ENCODE results near the gene FSIP1. TPM values are rescaled to one million over a fixed set of nuclear protein-coding genes. Genes with fewer than 3 reads are reported as not detected.

FSIP1 gene
- total RNA-seq, 6 donors from 2014 or later: 0.26 to 3.2 (median 0.79) TPM; not detected in 2

DNA sequence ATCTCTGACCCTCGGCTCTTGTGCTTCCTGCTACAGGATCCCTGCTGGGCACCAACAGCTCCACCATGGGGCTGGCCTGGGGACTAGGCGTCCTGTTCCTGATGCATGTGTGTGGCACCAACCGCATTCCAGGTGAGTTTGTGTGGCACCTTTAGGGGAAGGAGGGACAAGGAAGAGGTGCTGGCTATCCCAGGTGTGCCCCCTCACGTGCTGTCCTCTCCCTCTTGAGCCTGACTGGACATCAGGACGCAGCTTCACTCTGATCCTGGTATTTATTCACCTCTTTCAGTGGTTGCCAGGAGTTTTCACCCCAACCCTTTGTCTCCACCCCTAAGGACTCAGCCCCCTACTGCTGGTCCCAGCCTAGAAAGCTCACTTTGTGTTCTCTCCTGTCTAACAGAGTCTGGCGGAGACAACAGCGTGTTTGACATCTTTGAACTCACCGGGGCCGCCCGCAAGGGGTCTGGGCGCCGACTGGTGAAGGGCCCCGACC lies 200.8 kb downstream of the FSIP1 start:
- WGBS, 2 donors: 56 to 64% methylated on average over 13 of the region's 13 CpGs
- H3K4me1 ChIP-seq: peaks cover 7 to 33% (median 28%) of the 10 kb centered on the region in 4 donors
- H3K9me3 ChIP-seq: no peaks in the 10 kb centered on the region
- H3K27ac ChIP-seq: peak overlapping the region; percentile 79 to 91 (median 88)
- ATAC-seq (ENCODE audit: low FRiP score in 2 of 2) (peak; percentile 7 to 62), DNase-seq (peak in 1 of 2 donors; percentile 73)
- peak overlapping the region; percentile 27 to 61 (median 46) for H3K4me3 ChIP-seq
- H3K27me3 ChIP-seq: no peaks in the 10 kb centered on the region
- H3K36me3 ChIP-seq: peaks cover 0 to 49% (median 15%) of the 10 kb centered on the region in 4 donors
- TF ChIP-seq POLR2AphosphoS5 (IDR thresholded peaks at IDR 0.05): peak in 1 of 2 donors; percentile 83
- TF ChIP-seq, protein P1, sequence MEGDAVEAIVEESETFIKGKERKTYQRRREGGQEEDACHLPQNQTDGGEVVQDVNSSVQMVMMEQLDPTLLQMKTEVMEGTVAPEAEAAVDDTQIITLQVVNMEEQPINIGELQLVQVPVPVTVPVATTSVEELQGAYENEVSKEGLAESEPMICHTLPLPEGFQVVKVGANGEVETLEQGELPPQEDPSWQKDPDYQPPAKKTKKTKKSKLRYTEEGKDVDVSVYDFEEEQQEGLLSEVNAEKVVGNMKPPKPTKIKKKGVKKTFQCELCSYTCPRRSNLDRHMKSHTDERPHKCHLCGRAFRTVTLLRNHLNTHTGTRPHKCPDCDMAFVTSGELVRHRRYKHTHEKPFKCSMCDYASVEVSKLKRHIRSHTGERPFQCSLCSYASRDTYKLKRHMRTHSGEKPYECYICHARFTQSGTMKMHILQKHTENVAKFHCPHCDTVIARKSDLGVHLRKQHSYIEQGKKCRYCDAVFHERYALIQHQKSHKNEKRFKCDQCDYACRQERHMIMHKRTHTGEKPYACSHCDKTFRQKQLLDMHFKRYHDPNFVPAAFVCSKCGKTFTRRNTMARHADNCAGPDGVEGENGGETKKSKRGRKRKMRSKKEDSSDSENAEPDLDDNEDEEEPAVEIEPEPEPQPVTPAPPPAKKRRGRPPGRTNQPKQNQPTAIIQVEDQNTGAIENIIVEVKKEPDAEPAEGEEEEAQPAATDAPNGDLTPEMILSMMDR (IDR thresholded peaks at IDR 0.05): peak in 5 of 6 experiments; percentile 16 to 51 (median 46)
- no peak for TF ChIP-seq EP300 (IDR thresholded peaks at IDR 0.05)

- DNase-seq (peak in 1 of 2 donors; percentile 38), ATAC-seq (ENCODE audit: low FRiP score in 2 of 2) (no peak)
- Histone ChIP-seq H3K9me3 (no peaks in the 10 kb centered on the region), H3K36me3 (peaks cover 0 to 44% (median 14%) of the 10 kb centered on the region in 4 donors), H3K4me3 (peak overlapping the region; percentile 27 to 61 (median 46)), H3K4me1 (peaks cover 7 to 33% (median 28%) of the 10 kb centered on the region in 4 donors), H3K27ac (peak overlapping the region; percentile 79 to 91 (median 88)), H3K27me3 (no peaks in the 10 kb centered on the region)
- WGBS, 2 donors: 10 to 16% methylated on average over 13 to 18 of the region's 18 CpGs
- TF ChIP-seq POLR2AphosphoS5 (IDR thresholded peaks at IDR 0.05) (no peak), EP300 (IDR thresholded peaks at IDR 0.05) (no peak), POLR2A (IDR thresholded peaks at IDR 0.05) (peak in 2 of 4 donors; percentile 17 to 27)
- TF ChIP-seq, protein P1 (IDR thresholded peaks at IDR 0.05): no peak
Observed at GRCh38 chr15:39581242-39581792, 201.3 kb downstream of the FSIP1 start.

DNA sequence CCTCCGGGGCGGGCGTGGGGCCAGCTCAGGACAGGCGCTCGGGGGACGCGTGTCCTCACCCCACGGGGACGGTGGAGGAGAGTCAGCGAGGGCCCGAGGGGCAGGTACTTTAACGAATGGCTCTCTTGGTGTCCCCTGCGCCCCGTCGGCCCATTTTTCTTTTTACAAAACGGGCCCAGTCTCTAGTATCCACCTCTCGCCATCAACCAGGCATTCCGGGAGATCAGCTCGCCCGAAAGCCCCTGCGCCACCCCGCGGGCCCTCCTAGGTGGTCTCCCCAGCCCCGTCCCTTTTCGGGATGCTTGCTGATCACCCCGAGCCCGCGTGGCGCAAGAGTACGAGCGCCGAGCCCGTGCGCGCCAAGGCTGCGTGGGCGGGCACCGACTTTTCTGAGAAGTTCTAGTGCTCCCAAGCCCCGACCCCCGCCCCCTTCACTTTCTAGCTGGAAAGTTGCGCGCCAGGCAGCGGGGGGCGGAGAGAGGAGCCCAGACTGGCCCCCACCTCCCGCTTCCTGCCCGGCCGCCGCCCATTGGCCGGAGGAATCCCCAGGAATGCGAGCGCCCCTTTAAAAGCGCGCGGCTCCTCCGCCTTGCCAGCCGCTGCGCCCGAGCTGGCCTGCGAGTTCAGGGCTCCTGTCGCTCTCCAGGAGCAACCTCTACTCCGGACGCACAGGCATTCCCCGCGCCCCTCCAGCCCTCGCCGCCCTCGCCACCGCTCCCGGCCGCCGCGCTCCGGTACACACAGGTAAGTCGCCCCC lies 202.0 kb downstream of the FSIP1 start, which contains the start of gene THBS1:
Gene THBS1, plus strand, starts transcription at position 595 of the 757 bp plus-strand sequence. CDS start 779 bp downstream, outside the sequence.
- no peaks in the 10 kb centered on the region for H3K9me3 ChIP-seq
- H3K36me3 ChIP-seq: peaks cover 0 to 37% (median 10%) of the 10 kb centered on the region in 4 donors
- peak; percentile 82 to 86 for ATAC-seq (ENCODE audit: low FRiP score in 2 of 2)
- H3K27ac ChIP-seq: peak within 1 kb of the TSS; percentile 79 to 91 (median 88)
- peaks cover 7 to 33% (median 28%) of the 10 kb centered on the region in 4 donors for H3K4me1 ChIP-seq
- TF ChIP-seq POLR2A (IDR thresholded peaks at IDR 0.05) (peak; percentile 63 to 90 (median 80)), EP300 (IDR thresholded peaks at IDR 0.05) (peak in 1 of 4 donors; percentile 13), POLR2AphosphoS5 (IDR thresholded peaks at IDR 0.05) (peak; percentile 95 to 99)
- TF ChIP-seq, protein P1 (IDR thresholded peaks at IDR 0.05): peak in 1 of 6 experiments; percentile 52
- peak within 1 kb of the TSS; percentile 27 to 61 (median 46) for H3K4me3 ChIP-seq
- no peaks in the 10 kb centered on the region for H3K27me3 ChIP-seq
- WGBS, 2 donors: 1% methylated on average over 13 to 33 of the region's 74 CpGs
- peak; percentile 76 to 95 for DNase-seq

GRCh38 chr15:39580117-39580484 lies 202.5 kb downstream of the FSIP1 start:
- TF ChIP-seq POLR2AphosphoS5 (IDR thresholded peaks at IDR 0.05) (no peak), POLR2A (IDR thresholded peaks at IDR 0.05) (no peak)
- TF ChIP-seq, protein P1 (IDR thresholded peaks at IDR 0.05): peak; percentile 95 to 98 (median 96)
- 0 to 5% methylated on average over 8 to 19 of the region's 29 CpGs for WGBS, 2 donors

More at GRCh38 chr15:39580117-39580484, 202.5 kb downstream of the FSIP1 start:
- DNase-seq (peak; percentile 92 to 100), ATAC-seq (ENCODE audit: low FRiP score in 2 of 2) (peak; percentile 90 to 91)
- Histone ChIP-seq H3K27ac (peak overlapping the region; percentile 79 to 91 (median 88)), H3K4me1 (peaks cover 7 to 33% (median 26%) of the 10 kb centered on the region in 4 donors), H3K27me3 (no peaks in the 10 kb centered on the region), H3K4me3 (peak overlapping the region; percentile 27 to 61 (median 46)), H3K36me3 (peaks cover 0 to 32% (median 5%) of the 10 kb centered on the region in 4 donors), H3K9me3 (no peaks in the 10 kb centered on the region)

Data from upper lobe of left lung (tissue), 6 donors.